Stimulated activated CD8-positive, alpha-beta memory T cell treated with anti-CD3 and anti-CD28 coated beads, Interleukin-2, amount 100 ng/mL, for 1 hour (primary cell): ENCODE data around the gene COL25A1.

Experiments
- DNase-seq, 2 donors: peaks; one replicate each; pipeline ENCODE4 v3.0.0-alpha.2; 2020; ENCODE audit warnings: low read depth in 2 of 2

COL25A1 gene

GRCh38 chr4:109214622-109215301 is 87.7 kb downstream of the COL25A1 start:
- no peak for DNase-seq

- DNase-seq: no peak
Observed at GRCh38 chr4:109213056-109213455, 89.4 kb downstream of the COL25A1 start.

DNA sequence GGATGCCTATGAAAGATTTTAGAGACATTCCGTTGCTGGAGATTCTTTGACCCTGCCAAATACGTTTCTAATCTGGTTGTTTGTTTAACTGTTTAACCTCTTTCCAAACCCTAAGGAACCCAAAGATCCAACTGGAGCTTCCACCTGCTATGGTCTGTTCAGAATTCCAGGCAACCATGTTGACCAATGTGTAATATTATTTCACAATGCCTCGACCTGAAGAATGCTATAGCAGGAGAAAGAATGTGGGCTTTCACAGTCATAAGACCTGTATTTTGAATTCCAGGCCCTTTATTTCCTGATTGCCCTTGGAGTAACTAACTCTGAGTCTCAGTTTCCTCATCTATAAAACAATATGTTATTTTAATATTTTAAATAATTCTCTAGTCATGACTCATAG is 90.8 kb downstream of the COL25A1 start:
- no peak for DNase-seq

DNA sequence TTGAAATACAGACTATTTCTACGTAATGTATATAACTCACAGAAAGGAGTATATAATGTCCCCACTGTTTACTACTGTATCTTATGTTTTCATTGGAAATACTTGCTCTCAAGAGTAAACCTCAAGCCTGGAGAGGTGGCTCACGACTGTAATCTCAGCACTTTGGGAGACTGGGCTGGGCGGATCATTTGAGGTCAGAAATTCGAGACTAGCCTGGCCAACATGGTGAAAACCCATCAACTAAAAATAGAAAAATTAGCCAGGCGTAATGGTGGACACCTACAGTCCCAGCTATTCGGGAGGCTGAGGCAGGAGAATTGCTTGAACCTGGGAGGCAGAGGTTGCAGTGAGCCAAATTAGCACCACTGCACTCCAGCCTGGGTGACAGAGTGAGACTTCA is 92.8 kb downstream of the COL25A1 start:
- no peak for DNase-seq

DNA sequence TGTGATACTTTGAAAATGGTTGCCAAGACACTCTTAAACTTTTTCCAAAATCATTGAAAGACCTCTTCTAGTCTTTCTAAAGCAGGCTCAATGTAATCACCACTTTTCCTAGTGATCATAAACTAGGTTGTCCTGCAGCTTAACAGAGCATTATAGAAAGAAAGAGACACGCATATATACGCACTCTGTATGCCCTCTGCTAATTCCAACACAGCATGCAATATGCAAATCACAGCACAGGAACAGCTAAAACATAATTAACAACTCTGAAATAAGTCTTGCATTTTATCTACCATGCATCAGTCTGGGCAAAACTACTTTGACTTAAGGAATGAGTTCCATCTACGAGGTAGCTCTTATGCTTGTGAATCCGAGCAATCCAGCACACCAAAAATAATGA is 94.6 kb downstream of the COL25A1 start:
- no peak for DNase-seq

DNA sequence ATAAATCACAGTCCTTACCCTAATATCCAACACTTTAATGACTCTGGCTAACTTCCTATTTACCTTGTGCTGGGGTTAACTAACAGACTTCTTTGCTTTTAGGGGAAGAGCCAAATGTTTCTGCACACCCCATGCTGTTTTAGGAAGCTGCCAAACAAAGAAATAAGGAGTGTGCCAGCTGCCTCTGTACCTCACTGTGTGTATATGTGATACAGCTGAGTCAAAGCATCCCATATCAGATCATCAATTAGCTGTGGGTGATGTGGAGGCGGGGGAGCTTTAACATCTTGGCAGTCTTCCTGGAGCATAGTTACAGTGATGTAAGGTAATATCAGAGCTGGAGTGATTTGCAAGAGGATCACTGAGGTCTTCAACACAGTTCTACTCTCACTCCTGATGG is 95.4 kb downstream of the COL25A1 start:
- no peak for DNase-seq

GRCh38 chr4:109206620-109207019 is 95.8 kb downstream of the COL25A1 start:
- no peak for DNase-seq

GRCh38 chr4:109205186-109205585 is 97.3 kb downstream of the COL25A1 start:
- DNase-seq: no peak

DNA sequence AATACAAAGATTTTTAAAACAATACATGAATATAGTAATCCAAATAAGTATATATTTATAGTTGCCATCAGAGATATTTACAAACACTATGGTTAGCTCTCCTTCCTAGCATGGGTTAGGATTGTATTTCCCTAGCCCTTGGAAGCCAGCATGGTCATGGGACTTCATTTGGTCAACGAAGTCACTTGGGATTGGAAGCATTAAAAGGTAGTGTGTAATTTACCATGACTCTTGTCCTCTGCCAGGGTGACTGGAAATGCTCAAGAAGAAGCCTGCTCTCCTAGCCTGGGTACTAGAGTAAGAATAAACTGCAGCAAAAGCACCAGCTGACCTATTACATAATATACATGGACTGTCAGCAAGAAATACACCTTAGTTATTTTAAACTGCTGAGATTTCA is 102.9 kb downstream of the COL25A1 start:
- DNase-seq: no peak

DNA sequence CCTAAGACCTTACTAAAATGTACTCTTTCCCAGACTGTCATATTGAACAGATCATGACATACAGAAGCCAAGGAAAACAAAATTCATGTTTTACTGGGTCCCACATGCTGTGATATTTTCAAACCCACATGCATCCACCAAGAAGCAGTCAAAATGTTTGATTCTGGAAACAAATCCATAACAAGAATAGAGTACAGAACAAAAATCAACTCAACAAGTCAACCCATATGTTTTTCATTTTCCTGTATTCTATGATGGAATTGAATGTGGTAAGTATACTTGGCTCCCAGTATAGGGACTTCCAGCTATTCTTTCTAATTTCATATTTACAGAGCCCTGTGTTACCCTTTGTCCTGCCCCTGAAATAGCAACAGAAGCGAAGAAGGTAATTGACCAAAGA is 106.8 kb downstream of the COL25A1 start:
- no peak for DNase-seq

DNA sequence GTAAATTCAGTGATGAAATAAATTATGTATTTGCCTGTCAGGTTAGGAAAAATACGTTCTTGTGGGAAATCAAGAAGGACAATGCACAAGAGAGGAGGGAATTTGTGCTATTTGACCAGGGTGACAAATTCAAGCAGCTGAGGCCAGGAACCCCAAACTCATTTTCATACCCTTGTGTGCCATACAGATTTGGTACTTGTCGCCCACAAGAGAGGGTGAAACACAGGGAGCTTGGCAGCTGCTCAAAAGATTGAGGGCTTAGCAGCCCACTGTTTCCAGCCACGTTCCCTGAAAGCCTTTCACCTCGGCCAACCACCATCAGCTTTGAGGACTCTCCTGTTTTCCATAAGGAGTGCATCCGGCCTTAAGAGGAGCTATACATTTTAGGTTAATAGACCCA is 111.2 kb downstream of the COL25A1 start:
- no peak for DNase-seq

DNA sequence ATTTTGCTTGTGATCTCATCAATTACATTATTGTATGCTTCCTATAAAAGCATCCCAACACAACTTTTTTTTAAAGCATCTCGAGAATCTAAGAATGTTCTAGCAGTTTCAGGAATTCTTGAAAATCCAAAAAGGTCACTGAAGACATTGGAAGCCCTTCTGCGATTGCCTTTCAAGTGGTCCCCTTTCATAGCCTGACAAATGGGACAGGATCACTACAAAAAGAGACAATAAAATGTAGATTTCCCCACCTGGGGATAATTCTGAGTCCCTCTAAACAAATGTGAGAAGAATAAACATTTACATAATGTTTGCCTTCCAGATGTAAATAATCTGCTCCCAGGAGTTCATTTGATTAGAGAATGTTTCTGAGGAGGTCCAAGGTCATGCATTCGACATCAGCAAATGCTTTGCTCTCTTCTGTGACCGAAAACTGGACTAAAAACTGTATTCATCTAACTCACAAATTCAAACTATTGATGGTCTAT is 116.0 kb downstream of the COL25A1 start:
- DNase-seq: no peak

DNA sequence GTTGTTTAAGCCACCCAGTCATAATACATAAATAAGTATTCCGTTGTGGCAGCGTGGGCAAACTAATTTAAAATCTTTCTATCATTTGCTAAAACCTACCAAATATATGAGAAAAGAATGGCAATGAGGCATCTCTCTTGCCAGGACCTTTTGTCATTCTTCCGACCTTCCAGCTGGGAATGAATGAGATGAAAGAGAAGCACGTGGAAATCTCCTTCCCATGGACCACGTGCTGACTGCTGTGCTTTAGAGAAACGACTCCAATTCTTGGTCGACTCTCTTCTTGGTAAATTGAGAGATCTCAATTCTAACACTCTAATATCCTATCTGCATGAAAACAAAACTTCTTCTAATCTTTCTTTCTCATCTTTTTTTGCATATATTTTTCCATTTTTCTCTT is 116.5 kb downstream of the COL25A1 start:
- DNase-seq: no peak

DNA sequence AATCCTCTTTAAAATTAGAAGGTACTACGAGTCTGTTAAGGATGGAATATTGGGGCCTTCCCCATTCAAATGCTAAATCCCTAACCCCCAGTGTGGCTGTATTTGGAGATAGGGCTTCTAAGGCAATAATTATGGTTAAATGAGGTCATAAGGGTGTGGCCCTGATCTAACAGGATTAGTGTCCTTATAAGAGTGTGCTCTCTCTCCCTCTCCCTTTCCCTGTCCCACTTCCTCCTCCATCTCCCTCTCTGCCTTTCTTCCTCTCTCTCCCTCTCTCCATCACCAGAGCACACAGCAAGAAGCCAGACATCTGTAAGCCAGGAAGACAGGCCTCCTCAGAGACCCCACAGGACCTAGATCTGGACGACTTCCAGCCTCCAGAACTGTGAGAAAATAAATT is 116.9 kb downstream of the COL25A1 start:
- DNase-seq: no peak

- no peak for DNase-seq
Observed at GRCh38 chr4:109184491-109184961, 117.9 kb downstream of the COL25A1 start.

DNA sequence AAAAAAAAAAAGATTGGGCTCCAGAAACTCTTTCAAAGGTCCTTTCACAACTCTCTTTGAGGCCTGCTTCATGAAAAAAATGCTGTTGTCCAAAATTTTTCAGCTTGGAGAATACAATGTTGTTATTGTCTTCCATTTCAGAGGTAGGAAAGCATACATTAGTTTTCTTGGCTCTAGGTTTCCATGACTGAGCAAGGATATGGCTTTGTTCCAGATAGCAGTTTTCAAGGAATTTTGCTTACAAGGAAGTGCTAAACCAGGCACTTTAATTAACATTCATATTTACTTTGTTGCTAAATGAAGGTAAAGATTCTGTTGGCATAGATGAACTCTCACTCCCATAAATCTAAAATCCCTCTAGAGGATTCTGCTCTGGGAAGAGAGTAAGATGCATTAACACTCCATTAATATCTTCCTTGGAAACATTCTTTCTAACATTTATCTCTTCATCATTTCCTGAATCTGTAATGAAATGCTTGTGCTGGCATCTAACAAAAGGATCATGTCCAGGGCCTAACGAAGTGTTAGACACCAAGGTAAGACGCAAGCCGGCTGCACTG is 118.4 kb downstream of the COL25A1 start:
- DNase-seq: no peak

- no peak for DNase-seq
Observed at GRCh38 chr4:109182696-109183095, 119.8 kb downstream of the COL25A1 start.

DNA sequence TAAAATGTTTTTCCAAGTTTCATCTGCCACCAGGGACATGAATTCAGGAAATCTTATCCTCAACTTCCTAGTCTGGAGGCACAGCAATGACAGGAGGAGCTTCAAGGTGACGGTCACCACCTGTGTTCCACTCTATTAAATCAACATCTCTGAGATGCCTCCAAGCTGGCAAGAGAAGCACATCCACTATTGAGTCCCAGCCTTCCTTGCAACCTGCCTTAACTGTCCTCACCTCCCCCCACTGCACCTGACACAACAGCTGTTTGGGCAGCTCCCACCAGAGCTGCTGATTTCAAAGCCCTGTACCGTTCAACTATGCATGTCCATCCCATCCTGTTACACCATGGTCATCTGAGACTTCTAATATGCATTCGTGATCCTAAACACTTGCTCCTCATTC is 123.4 kb downstream of the COL25A1 start:
- no peak for DNase-seq

GRCh38 chr4:109177096-109177810 is 125.2 kb downstream of the COL25A1 start:
- no peak for DNase-seq

GRCh38 chr4:109174224-109174953 is 128.1 kb downstream of the COL25A1 start:
- no peak for DNase-seq

GRCh38 chr4:109172301-109172700 is 130.2 kb downstream of the COL25A1 start:
- no peak for DNase-seq

GRCh38 chr4:109171070-109171469 is 131.4 kb downstream of the COL25A1 start:
- DNase-seq: no peak
